ENCODE measurements around the gene INSYN2B. TPM values are rescaled to one million over a fixed set of nuclear protein-coding genes. Genes with fewer than 3 reads are reported as not detected.

Gene INSYN2B
- total and polyA plus RNA-seq, 3 donors from 2014 or later, result 0.37 to 2.3 (median 1.0) TPM

GRCh38 chr5:170000155-170000554 lies 19.9 kb upstream of the INSYN2B start:
- H3K27me3 ChIP-seq, result no peaks in the 10 kb centered on the region
- H3K9me3 ChIP-seq, result no peaks in the 10 kb centered on the region
- no peaks in the 10 kb centered on the region for H3K36me3 ChIP-seq (ENCODE audit: low read depth, missing control alignments)
- TF ChIP-seq CTCF (IDR thresholded peaks at IDR 0.05) (no peak), POLR2A (IDR thresholded peaks at IDR 0.05) (no peak)
- no peak for DNase-seq
- intact Hi-C loops (cut with DNase I; ENCODE audit: low total_unique reads), result no loop called here
- H3K4me1 ChIP-seq, result no peaks in the 10 kb centered on the region
- H3K27ac ChIP-seq, result no peak overlapping the region
- 91 to 95% methylated on average over 2 of the region's 2 CpGs for WGBS, 2 donors
- H3K4me3 ChIP-seq, result no peak overlapping the region

- Histone ChIP-seq H3K27ac (no peak overlapping the region), H3K27me3 (no peaks in the 10 kb centered on the region), H3K9me3 (no peaks in the 10 kb centered on the region), H3K4me3 (no peak overlapping the region), H3K4me1 (no peaks in the 10 kb centered on the region), H3K36me3 (ENCODE audit: low read depth, missing control alignments) (no peaks in the 10 kb centered on the region)
- intact Hi-C loops (cut with DNase I; ENCODE audit: low total_unique reads), result no loop called here
- no peak for TF ChIP-seq CTCF (IDR thresholded peaks at IDR 0.05)
- 84 to 96% methylated on average over 3 of the region's 3 CpGs for WGBS, 2 donors
- DNase-seq, result no peak
Measured at GRCh38 chr5:169999621-170000020, 19.3 kb upstream of the INSYN2B start.

GRCh38 chr5:169997798-169998197 lies 17.5 kb upstream of the INSYN2B start:
- no peaks in the 10 kb centered on the region for H3K4me1 ChIP-seq
- no peaks in the 10 kb centered on the region for H3K27me3 ChIP-seq
- intact Hi-C loops (cut with DNase I; ENCODE audit: low total_unique reads), result no loop called here
- no peak overlapping the region for H3K27ac ChIP-seq
- no peaks in the 10 kb centered on the region for H3K9me3 ChIP-seq
- DNase-seq, result no peak
- 90 to 93% methylated on average over 3 of the region's 3 CpGs for WGBS, 2 donors
- H3K4me3 ChIP-seq, result no peak overlapping the region
- no peaks in the 10 kb centered on the region for H3K36me3 ChIP-seq (ENCODE audit: low read depth, missing control alignments)
- no peak for TF ChIP-seq CTCF (IDR thresholded peaks at IDR 0.05)
- TF ChIP-seq POLR2A (IDR thresholded peaks at IDR 0.05), result no peak

GRCh38 chr5:169993485-169993790 lies 13.1 kb upstream of the INSYN2B start:
- H3K4me3 ChIP-seq, result no peak overlapping the region
- no peaks in the 10 kb centered on the region for H3K27me3 ChIP-seq
- no peaks in the 10 kb centered on the region for H3K9me3 ChIP-seq
- H3K27ac ChIP-seq, result no peak overlapping the region
- no peaks in the 10 kb centered on the region for H3K36me3 ChIP-seq (ENCODE audit: low read depth, missing control alignments)
- WGBS, 2 donors, result 52 to 69% methylated on average over 2 of the region's 2 CpGs
- intact Hi-C loops (cut with DNase I; ENCODE audit: low total_unique reads), result no loop called here
- TF ChIP-seq CTCF (IDR thresholded peaks at IDR 0.05) (no peak), POLR2A (IDR thresholded peaks at IDR 0.05) (no peak)
- no peak for DNase-seq
- H3K4me1 ChIP-seq, result no peaks in the 10 kb centered on the region

- Histone ChIP-seq H3K4me1 (no peaks in the 10 kb centered on the region), H3K9me3 (no peaks in the 10 kb centered on the region), H3K36me3 (ENCODE audit: low read depth, missing control alignments) (no peaks in the 10 kb centered on the region), H3K4me3 (no peak overlapping the region), H3K27ac (no peak overlapping the region), H3K27me3 (no peaks in the 10 kb centered on the region)
- intact Hi-C loops (cut with DNase I; ENCODE audit: low total_unique reads), result no loop called here
- DNase-seq, result no peak
- TF ChIP-seq CTCF (IDR thresholded peaks at IDR 0.05) (no peak), POLR2A (IDR thresholded peaks at IDR 0.05) (no peak)
- 89 to 97% methylated on average over 2 of the region's 2 CpGs for WGBS, 2 donors
Measured at GRCh38 chr5:169992789-169993484, 12.6 kb upstream of the INSYN2B start.
